GM06990 (cell line): ENCODE results near the gene CDK6.

Experiments
- DNase-seq: peaks from one replicate; pipeline ENCODE4 v3.0.0-alpha.2; 2011; ENCODE audit not compliant: insufficient read length; ENCODE audit errors: extremely low read depth
- H3K27me3 ChIP-seq: replicated peaks from 2 replicates; pipeline ENCODE4 v1.6.0; 2011; ENCODE audit warnings: low read length; ENCODE audit not compliant: control insufficient read depth, insufficient read depth
- H3K36me3 ChIP-seq: 2 replicates; pipeline ENCODE4 v1.5.1; 2011; ENCODE audit warnings: low read length; ENCODE audit not compliant: control insufficient read depth, insufficient read depth
- H3K4me3 ChIP-seq: replicated peaks from 2 replicates; pipeline ENCODE4 v1.5.1; 2011; ENCODE audit warnings: low read depth, mild to moderate bottlenecking, control low read depth, low read length
- CTCF ChIP-seq: IDR thresholded peaks from 2 replicates; pipeline ENCODE4 v1.5.1; 2011; ENCODE audit warnings: low read length, control low read depth, mild to moderate bottlenecking, inconsistent platforms; ENCODE audit not compliant: insufficient read depth, poor library complexity, severe bottlenecking

The CDK6 gene

GRCh38 chr7:92827464-92828120 is 8.8 kb downstream of the CDK6 start:
- DNase-seq, result no peak
- Histone ChIP-seq H3K36me3 (no peaks in the 10 kb centered on the region; the same call in none of the 2 replicates), H3K27me3 (no peaks in the 10 kb centered on the region), H3K4me3 (no peak overlapping the region)
- TF ChIP-seq CTCF, result no peak

- DNase-seq, result no peak
- H3K36me3 ChIP-seq, result no peaks in the 10 kb centered on the region; the same call in none of the 2 replicates
- no peaks in the 10 kb centered on the region for H3K27me3 ChIP-seq
- TF ChIP-seq CTCF, result no peak
- no peak overlapping the region for H3K4me3 ChIP-seq
Observed at GRCh38 chr7:92826258-92826938, 10.0 kb downstream of the CDK6 start.

DNA sequence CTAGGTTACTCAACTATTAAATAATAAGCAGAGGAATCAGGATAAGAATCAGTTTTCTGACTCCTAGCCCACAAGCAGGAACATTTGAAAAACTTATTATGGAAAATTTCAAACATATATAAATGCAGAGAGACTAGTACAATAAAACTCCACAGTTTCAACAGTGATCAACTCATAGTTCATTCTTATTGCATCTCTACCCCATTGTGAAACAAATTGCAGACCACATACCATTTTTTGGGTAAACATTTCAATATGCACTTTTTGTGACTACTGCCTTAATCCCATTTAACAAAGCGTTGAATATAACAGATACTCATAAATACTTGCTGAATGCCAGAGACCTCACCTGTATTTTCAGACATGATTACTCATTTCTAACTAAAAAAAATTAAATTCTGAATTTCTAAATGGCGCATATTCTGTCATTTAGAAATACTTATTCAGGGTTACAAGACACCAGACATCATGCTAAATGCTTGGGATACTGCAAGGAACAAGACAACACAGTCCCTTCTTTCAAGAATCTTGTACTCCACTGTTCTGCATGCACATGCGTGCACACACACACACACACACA is 11.4 kb downstream of the CDK6 start:
- no peak for TF ChIP-seq CTCF
- DNase-seq, result no peak
- H3K36me3 ChIP-seq, result no peaks in the 10 kb centered on the region; the same call in none of the 2 replicates
- no peak overlapping the region for H3K4me3 ChIP-seq
- no peaks in the 10 kb centered on the region for H3K27me3 ChIP-seq

DNA sequence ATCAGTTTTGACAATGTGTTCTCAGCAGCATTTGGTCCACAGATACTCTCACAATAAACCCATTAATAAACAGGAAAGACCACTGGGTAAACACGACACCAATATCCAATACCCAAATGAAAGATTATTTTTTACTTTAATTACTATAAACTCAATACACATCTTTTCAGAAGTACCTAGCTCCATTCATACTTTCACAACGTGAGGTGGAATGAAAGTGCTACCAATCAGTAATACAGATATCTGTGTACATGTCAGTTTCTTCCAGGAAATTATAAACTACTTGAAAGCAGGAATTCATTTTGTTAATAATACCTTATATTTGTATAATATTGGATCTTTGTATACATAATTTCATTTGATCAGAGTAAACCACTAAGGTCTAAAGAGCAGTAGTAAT is 11.9 kb downstream of the CDK6 start:
- TF ChIP-seq CTCF, result no peak
- Histone ChIP-seq H3K36me3 (no peaks in the 10 kb centered on the region; the same call in 1 of the 2 replicates), H3K4me3 (no peak overlapping the region; the same call in 1 of the 2 replicates), H3K27me3 (no peaks in the 10 kb centered on the region)
- DNase-seq, result no peak

- Histone ChIP-seq H3K36me3 (no peaks in the 10 kb centered on the region; the same call in 1 of the 2 replicates), H3K4me3 (no peak overlapping the region), H3K27me3 (no peaks in the 10 kb centered on the region)
- TF ChIP-seq CTCF, result no peak
- no peak for DNase-seq
Observed at GRCh38 chr7:92823042-92823441, 13.3 kb downstream of the CDK6 start.
